Measurements from ENCODE around the gene NHLRC4. TPM values are rescaled to one million over a fixed set of nuclear protein-coding genes. Genes with fewer than 3 reads are reported as not detected.

NHLRC4 gene
- total RNA-seq, 4 donors from 2014 or later = 0.47 to 2.9 (median 0.87) TPM

DNA sequence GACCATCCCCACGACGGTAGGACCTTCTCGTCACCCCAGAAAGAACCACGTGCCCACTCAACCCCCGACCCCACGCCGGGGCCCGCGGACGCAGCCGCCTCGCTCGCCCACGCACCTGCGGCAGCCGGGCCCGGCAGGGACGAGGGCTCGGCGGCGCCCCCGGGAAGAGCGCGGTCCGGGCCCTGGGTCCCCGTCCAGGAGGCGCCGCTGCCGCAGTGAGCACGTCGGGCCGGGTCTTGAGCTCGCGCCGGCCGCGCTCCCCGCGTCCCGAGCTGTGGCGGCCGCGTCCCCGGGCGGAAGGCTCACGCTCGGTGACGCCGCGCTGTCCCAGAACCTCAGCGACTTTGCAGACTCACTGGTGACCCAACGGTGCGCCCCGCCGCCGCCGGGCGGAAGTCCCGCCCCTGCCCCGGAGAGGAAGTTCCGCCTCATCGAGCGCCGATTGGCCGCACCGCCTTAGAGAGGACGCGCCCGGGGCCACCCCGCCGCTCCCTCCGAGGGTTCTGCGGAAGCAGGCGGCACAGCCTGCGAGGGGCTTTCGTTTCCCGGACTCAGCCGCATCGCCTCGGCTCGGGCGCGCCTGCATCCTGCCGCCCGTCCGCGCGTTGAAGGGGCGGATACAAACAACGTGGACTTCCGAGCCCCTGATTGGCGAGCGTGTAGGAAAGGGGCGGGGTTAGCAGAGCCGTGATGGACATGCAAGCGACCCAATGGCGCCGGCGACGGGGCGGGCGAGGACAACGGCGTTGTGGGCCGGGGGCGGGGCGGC is 22.3 kb downstream of the NHLRC4 start:
- peak; percentile 91 for ATAC-seq
- Histone ChIP-seq H3K4me1 (peaks cover 0 to 66% (median 18%) of the 10 kb centered on the region in 3 donors), H3K27me3 (peaks cover 11% of the 10 kb centered on the region), H3K27ac (peak overlapping the region; percentile 87 to 99 (median 92)), H3K9me3 (no peaks in the 10 kb centered on the region), H3K4me3 (peak overlapping the region; percentile 64 to 96), H3K36me3 (peaks cover 0 to 13% of the 10 kb centered on the region in 2 donors)
- TF ChIP-seq, protein P1, sequence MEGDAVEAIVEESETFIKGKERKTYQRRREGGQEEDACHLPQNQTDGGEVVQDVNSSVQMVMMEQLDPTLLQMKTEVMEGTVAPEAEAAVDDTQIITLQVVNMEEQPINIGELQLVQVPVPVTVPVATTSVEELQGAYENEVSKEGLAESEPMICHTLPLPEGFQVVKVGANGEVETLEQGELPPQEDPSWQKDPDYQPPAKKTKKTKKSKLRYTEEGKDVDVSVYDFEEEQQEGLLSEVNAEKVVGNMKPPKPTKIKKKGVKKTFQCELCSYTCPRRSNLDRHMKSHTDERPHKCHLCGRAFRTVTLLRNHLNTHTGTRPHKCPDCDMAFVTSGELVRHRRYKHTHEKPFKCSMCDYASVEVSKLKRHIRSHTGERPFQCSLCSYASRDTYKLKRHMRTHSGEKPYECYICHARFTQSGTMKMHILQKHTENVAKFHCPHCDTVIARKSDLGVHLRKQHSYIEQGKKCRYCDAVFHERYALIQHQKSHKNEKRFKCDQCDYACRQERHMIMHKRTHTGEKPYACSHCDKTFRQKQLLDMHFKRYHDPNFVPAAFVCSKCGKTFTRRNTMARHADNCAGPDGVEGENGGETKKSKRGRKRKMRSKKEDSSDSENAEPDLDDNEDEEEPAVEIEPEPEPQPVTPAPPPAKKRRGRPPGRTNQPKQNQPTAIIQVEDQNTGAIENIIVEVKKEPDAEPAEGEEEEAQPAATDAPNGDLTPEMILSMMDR (IDR thresholded peaks at IDR 0.05) = peak in 2 of 4 experiments; percentile 18 to 21
- TF ChIP-seq POLR2A (IDR thresholded peaks at IDR 0.05) (peak; percentile 86 to 92), POLR2AphosphoS5 (IDR thresholded peaks at IDR 0.05) (peak; percentile 83), EP300 (IDR thresholded peaks at IDR 0.05) (no peak)
- 0% methylated on average over 1 of the region's 107 CpGs; no CpG with 5 or more reads in 1 of the 2 donors for WGBS, 2 donors (ENCODE audit: low coverage in 1 of 2)

DNA sequence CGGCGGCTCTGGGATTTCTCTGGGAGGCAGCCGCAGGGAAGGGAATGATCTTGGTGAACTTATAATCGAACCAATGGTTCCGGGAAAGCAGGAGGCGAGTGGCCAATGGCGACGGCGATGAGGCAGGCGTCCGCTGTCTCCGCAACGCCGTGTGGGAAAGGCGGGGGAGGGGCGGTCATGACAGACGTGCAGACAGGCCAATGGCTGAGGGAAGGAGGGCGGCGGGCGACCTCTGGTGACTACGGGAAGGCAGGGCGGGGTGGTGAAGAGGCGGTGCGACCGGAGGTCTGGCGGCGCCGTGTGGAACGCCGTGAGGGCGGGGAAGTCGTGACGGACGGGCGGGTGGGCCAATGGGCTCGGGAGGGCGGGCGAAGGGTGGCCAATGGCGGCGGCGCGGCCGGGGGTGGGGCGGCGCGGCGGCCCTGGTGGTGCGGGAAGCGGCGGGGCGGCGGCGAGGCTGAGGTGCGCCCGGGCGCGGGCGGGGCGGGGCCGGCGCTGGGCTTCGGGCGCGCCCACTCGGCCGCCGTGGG is 22.9 kb downstream of the NHLRC4 start, which contains the start of gene RAB40C:
Gene RAB40C (plus strand): TSS at position 409 of the 530 bp plus-strand sequence. CDS start 226 bp downstream, outside the sequence.
- peak within 1 kb of the TSS; percentile 87 to 99 (median 92) for H3K27ac ChIP-seq
- TF ChIP-seq POLR2A (IDR thresholded peaks at IDR 0.05) = no peak
- TF ChIP-seq POLR2AphosphoS5 (IDR thresholded peaks at IDR 0.05) = peak; percentile 66
- peaks cover 0 to 68% (median 18%) of the 10 kb centered on the region in 3 donors for H3K4me1 ChIP-seq
- 0% methylated on average over 1 to 12 of the region's 67 CpGs for WGBS, 2 donors (ENCODE audit: low coverage in 1 of 2)
- no peaks in the 10 kb centered on the region for H3K9me3 ChIP-seq
- H3K36me3 ChIP-seq = peaks cover 0 to 20% of the 10 kb centered on the region in 2 donors
- H3K4me3 ChIP-seq = peak within 1 kb of the TSS; percentile 89 to 96
- peak; percentile 95 for ATAC-seq
- peaks cover 11% of the 10 kb centered on the region for H3K27me3 ChIP-seq

DNA sequence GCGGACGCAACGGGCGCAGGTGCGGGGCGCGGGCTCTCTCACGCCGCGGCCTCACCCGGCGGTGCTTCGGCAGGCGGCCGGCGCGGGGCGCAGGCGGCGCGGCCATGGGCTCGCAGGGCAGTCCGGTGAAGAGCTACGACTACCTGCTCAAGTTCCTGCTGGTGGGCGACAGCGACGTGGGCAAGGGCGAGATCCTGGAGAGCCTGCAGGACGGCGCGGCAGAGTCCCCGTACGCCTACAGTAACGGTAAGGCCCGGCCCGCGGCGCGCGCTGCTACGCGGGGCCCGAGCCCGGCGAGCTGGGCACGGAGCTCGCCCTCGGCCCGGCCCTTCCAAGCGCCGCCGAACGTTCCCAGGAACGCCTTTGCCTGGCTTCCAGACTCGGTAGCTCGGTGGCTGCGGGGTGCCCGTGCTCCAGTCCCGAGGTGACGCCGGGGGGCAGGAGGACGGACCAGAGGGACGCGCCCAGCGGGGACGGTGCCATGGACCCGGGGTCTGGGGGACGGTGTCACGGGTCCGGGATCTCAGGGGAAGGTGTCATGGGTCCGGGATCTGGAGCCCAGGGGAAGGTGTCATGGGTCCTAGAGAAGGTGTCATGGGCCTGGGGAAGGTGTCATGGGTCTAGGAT is 23.5 kb downstream of the NHLRC4 start:
- peak overlapping the region; percentile 89 to 96 for H3K4me3 ChIP-seq
- no CpG with 5 or more reads among the region's 71 CpGs for WGBS, 2 donors (ENCODE audit: low coverage in 1 of 2)

DNA sequence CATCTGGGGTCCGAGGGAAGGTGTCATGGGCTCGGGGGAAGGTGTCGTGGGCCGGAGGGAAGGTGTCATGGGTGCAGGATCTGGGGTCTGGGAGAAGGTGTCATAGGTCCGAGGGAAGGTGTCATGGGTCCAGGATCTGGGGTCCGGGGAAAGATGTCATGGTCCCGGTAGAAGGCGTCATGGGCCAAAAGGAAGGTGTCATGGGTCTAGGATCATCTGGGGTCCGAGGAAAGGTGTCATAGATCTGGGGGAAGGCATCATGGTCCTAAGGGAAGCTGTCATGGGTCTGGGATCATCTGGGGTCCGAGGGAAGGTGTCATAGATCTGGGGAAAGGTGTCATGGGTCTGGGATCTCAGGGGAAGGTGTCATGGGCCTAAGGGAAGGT is 24.0 kb downstream of the NHLRC4 start:
- H3K4me1 ChIP-seq = peaks cover 0 to 63% (median 18%) of the 10 kb centered on the region in 3 donors
- peaks cover 6% of the 10 kb centered on the region for H3K27me3 ChIP-seq
- WGBS, 2 donors (ENCODE audit: low coverage in 1 of 2) = 28 to 58% methylated on average over 7 to 9 of the region's 10 CpGs
- peak overlapping the region; percentile 89 to 96 for H3K4me3 ChIP-seq
- TF ChIP-seq POLR2A (IDR thresholded peaks at IDR 0.05) = no peak
- TF ChIP-seq, protein P1 (IDR thresholded peaks at IDR 0.05) = no peak
- TF ChIP-seq EP300 (IDR thresholded peaks at IDR 0.05) = no peak
- TF ChIP-seq POLR2AphosphoS5 (IDR thresholded peaks at IDR 0.05) = no peak
- peak overlapping the region in 2 of 4 donors; percentile 90 to 99 for H3K27ac ChIP-seq
- H3K36me3 ChIP-seq = peaks cover 0 to 20% of the 10 kb centered on the region in 2 donors
- ATAC-seq = no peak
- H3K9me3 ChIP-seq = no peaks in the 10 kb centered on the region

More for the DNA sequence above, 23.5 kb downstream of the NHLRC4 start:
- TF ChIP-seq, protein P1 (IDR thresholded peaks at IDR 0.05) = peak in 2 of 4 experiments; percentile 21 to 29
- TF ChIP-seq EP300 (IDR thresholded peaks at IDR 0.05) (no peak), POLR2AphosphoS5 (IDR thresholded peaks at IDR 0.05) (no peak), POLR2A (IDR thresholded peaks at IDR 0.05) (peak in 1 of 2 donors; percentile 27)
- H3K4me1 ChIP-seq = peaks cover 0 to 67% (median 18%) of the 10 kb centered on the region in 3 donors
- ATAC-seq = peak; percentile 11
- H3K27ac ChIP-seq = peak overlapping the region; percentile 64 to 99 (median 90)
- no peaks in the 10 kb centered on the region for H3K9me3 ChIP-seq
- H3K36me3 ChIP-seq = peaks cover 0 to 20% of the 10 kb centered on the region in 2 donors
- H3K27me3 ChIP-seq = peaks cover 11% of the 10 kb centered on the region

DNA sequence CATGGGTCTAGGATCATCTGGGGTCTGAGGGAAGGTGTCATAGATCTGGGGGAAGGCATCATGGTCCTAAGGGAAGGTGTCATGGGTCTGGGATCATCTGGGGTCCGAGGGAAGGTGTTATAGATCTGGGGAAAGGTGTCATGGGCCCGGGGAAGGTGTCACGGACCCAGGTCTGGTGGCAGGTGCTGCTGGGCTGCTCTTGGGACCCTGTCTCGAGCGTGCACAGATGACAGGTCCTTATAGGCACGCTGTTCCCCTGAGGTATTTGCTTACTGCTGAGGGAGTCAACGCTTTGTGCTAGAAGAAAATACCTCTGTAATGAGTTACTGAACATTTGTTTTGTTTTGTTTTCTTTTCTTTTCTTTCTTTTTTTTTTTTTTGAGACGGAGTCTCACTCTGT is 24.4 kb downstream of the NHLRC4 start:
- peak overlapping the region in 1 of 2 donors; percentile 96 for H3K4me3 ChIP-seq
- peaks cover 0 to 21% of the 10 kb centered on the region in 2 donors for H3K36me3 ChIP-seq
- no peak for ATAC-seq
- 84 to 85% methylated on average over 7 of the region's 8 CpGs for WGBS, 2 donors (ENCODE audit: low coverage in 1 of 2)
- TF ChIP-seq POLR2A (IDR thresholded peaks at IDR 0.05) (no peak), EP300 (IDR thresholded peaks at IDR 0.05) (no peak), POLR2AphosphoS5 (IDR thresholded peaks at IDR 0.05) (no peak)
- TF ChIP-seq, protein P1 (IDR thresholded peaks at IDR 0.05) = no peak
- H3K9me3 ChIP-seq = no peaks in the 10 kb centered on the region
- no peak overlapping the region for H3K27ac ChIP-seq
- H3K27me3 ChIP-seq = peaks cover 1% of the 10 kb centered on the region
- H3K4me1 ChIP-seq = peaks cover 0 to 61% (median 18%) of the 10 kb centered on the region in 3 donors
